Endothelial cell of umbilical vein (primary cell): Measurements from ENCODE around the gene ATG7. TPM values are rescaled to one million over a fixed set of nuclear protein-coding genes. Genes with fewer than 3 reads are reported as not detected.

ENCODE experiments used
- BruUV-seq: library from RNA; stranded (reverse); fragments of 400-500 nt; replicated peaks from 2 replicates; lab custom pipeline; 2021; lab: Mats Ljungman, UMichigan
- CTCF ChIA-PET: fragments of 300-600, 350-600 bp; sonication (Branson Sonifier 250); formaldehyde crosslinking; loops from one replicate; lab custom pipeline; 2021; ENCODE audit warnings: antibody characterized with exemption, inconsistent platforms; lab: Charles Lee
- POLR2A ChIA-PET: fragments of 300-600, 350-600 bp; sonication (Branson Sonifier 250); formaldehyde crosslinking; loops from one replicate; lab custom pipeline; 2021; ENCODE audit warnings: antibody characterized with exemption, inconsistent platforms; lab: Charles Lee
- DNase-seq: peaks from one replicate; pipeline ENCODE4 v3.0.0-alpha.2; 2011; ENCODE audit warnings: low read depth, low spot score
- FAIRE-seq: peaks from 2 replicates; lab custom pipeline; 2011; peaks lifted over from hg19 to GRCh38; lab: Jason Lieb, UNC
- H2AFZ ChIP-seq: 2 replicates; pipeline ENCODE4 v1.6.0; 2012; ENCODE audit warnings: low read depth, low read length, control low read depth, inconsistent platforms
- H3K27ac ChIP-seq: 2 replicates; pipeline ENCODE4 v1.5.1; 2011; ENCODE audit warnings: low read depth, mild to moderate bottlenecking, control low read depth, low read length, moderate library complexity; ENCODE audit not compliant: insufficient read depth
- H3K27me3 ChIP-seq, 2 experiments: 2 replicates each; pipeline versions ENCODE4 v1.6.0 to v1.6.1; 2011; ENCODE audit warnings: low read length in 2 of 2, mixed read lengths in 1 of 2; ENCODE audit not compliant: control insufficient read depth in 2 of 2, insufficient read depth in 2 of 2
- H3K36me3 ChIP-seq, 2 experiments: 2 replicates in 1 of 2; 3 replicates in 1 of 2; pipeline ENCODE4 v1.5.1; 2011; ENCODE audit warnings: low read length in 2 of 2, mild to moderate bottlenecking in 1 of 2, moderate library complexity in 1 of 2; ENCODE audit not compliant: control insufficient read depth in 2 of 2, insufficient read depth in 2 of 2; ENCODE audit errors: extremely low read depth in 1 of 2
- H3K4me1 ChIP-seq: 3 replicates; pipeline ENCODE4 v1.5.1; 2011; ENCODE audit warnings: mild to moderate bottlenecking, low read length; ENCODE audit not compliant: control insufficient read depth, insufficient read depth; ENCODE audit errors: extremely low read depth
- H3K4me2 ChIP-seq: 2 replicates; pipeline ENCODE4 v1.6.1; 2011; ENCODE audit warnings: low read length, control low read depth, mixed read lengths; ENCODE audit not compliant: insufficient read depth
- H3K4me3 ChIP-seq, 3 experiments: fragments of 200-600 bp in 1 of 3; sonication (generic), shearing (Covaris generic) in 1 of 3; replicated peaks in 1 of 3; 2 replicates each; pipeline ENCODE4 v1.5.1; 2011 to 2016; ENCODE audit warnings: control low read depth in 3 of 3, low read length in 3 of 3, mild to moderate bottlenecking in 2 of 3, inconsistent platforms in 1 of 3, low read depth in 1 of 3, moderate library complexity in 1 of 3; ENCODE audit not compliant: insufficient read depth in 1 of 3
- H3K79me2 ChIP-seq: 2 replicates; pipeline ENCODE4 v1.6.0; 2012; ENCODE audit warnings: low read length, inconsistent platforms; ENCODE audit not compliant: control insufficient read depth, insufficient read depth
- H3K9ac ChIP-seq: replicated peaks from 2 replicates; pipeline ENCODE3; 2011; ENCODE audit warnings: low read length, control low read depth; ENCODE audit not compliant: insufficient read depth; ENCODE audit errors: extremely low read depth
- H3K9me1 ChIP-seq: replicated peaks from 3 replicates; pipeline ENCODE4 v1.6.0; 2011; ENCODE audit warnings: mild to moderate bottlenecking, low read length; ENCODE audit not compliant: control insufficient read depth, insufficient read depth; ENCODE audit errors: extremely low read depth
- H3K9me3 ChIP-seq: replicated peaks from 2 replicates; pipeline ENCODE4 v1.5.1; 2012; ENCODE audit warnings: low read length, inconsistent platforms; ENCODE audit not compliant: control insufficient read depth, insufficient read depth
- H4K20me1 ChIP-seq: replicated peaks from 2 replicates; pipeline ENCODE3; 2011; ENCODE audit warnings: mild to moderate bottlenecking, low read length; ENCODE audit not compliant: control insufficient read depth, insufficient read depth; ENCODE audit errors: extremely low read depth
- EZH2 ChIP-seq: IDR thresholded peaks from 2 replicates; pipeline ENCODE4 v1.6.1; 2012; ENCODE audit warnings: borderline replicate concordance, low read depth, mild to moderate bottlenecking, moderate library complexity, low read length, inconsistent platforms; ENCODE audit not compliant: severe bottlenecking
- FOS ChIP-seq: IDR thresholded peaks from 2 replicates; pipeline ENCODE4 v1.6.1; 2011; ENCODE audit warnings: mild to moderate bottlenecking, low read length, moderate library complexity, borderline replicate concordance; ENCODE audit not compliant: insufficient read depth
- GATA2 ChIP-seq: IDR thresholded peaks from 2 replicates; pipeline ENCODE4 v1.7.0; 2011; ENCODE audit warnings: low read depth, mild to moderate bottlenecking, moderate library complexity, mixed read lengths, low read length; ENCODE audit not compliant: insufficient read length, insufficient read depth
- JUN ChIP-seq: IDR thresholded peaks from 2 replicates; pipeline ENCODE4 v1.6.1; 2011; ENCODE audit warnings: borderline replicate concordance, low read depth; ENCODE audit not compliant: insufficient read length, insufficient read depth
- POLR2A ChIP-seq: IDR thresholded peaks from 2 replicates; pipeline ENCODE4 v1.6.1; 2012; ENCODE audit warnings: low read depth, mild to moderate bottlenecking, control low read depth, low read length
- POLR2AphosphoS5 ChIP-seq: IDR thresholded peaks from 2 replicates; pipeline ENCODE4 v1.6.1; 2012; ENCODE audit warnings: low read depth, mild to moderate bottlenecking, control low read depth, low read length, moderate library complexity; ENCODE audit not compliant: insufficient read depth
- dilution Hi-C: fragments of 300-500 bp; cut with MboI; formaldehyde crosslinking; loops from one replicate; pipeline ENCODE4 v1.15.0; 2019; ENCODE audit warnings: low sequenced_read_pairs; ENCODE audit not compliant: extremely low pct_ligation_motif_present
- intact Hi-C: fragments of 100-400 bp; cut with micrococcal nuclease; formaldehyde crosslinking; loops from one replicate; pipeline ENCODE4 v1.10.0; 2022
- polyA plus RNA-seq, 4 experiments: library from polyadenylated mRNA; depleted of rRNA in 3 of 4; stranded (reverse) in 3 of 4; unstranded in 1 of 4; fragments of >200 nt; gene quantifications; 2 replicates each; pipeline versions ENCODE4 v1.2.1 to v1.2.3, GENCODE V29; 2011 to 2012; ENCODE audit warnings: missing spikeins in 1 of 4
- total RNA-seq: library from RNA; stranded (reverse); gene quantifications from 2 replicates; pipeline ENCODE4 v1.2.3, GENCODE V29; 2021
- TF ChIP-seq, protein P1 (sequence below): IDR thresholded peaks from 2 replicates; pipeline ENCODE4 v1.6.1; 2011; ENCODE audit not compliant: insufficient read depth, insufficient read length

Gene ATG7
- total and polyA plus RNA-seq, 2 donors (not counting 3 experiments of a cell fraction or from before 2014, with no cell fraction given) = 30.8 to 48.3 TPM

- FAIRE-seq (no peak), DNase-seq (no peak)
- intact Hi-C loops (no loop called here), dilution Hi-C loops (no loop called here)
- H4K20me1 ChIP-seq = no peaks in the 10 kb centered on the region
- H3K4me1 ChIP-seq = peaks cover 22% of the 10 kb centered on the region
- no peaks in the 10 kb centered on the region for H3K27me3 ChIP-seq
- no peak overlapping the region for H3K9ac ChIP-seq
- TF ChIP-seq POLR2AphosphoS5 (no peak), EZH2 (no peak), POLR2A (no peak), JUN (no peak), GATA2 (no peak)
- TF ChIP-seq, protein P1, sequence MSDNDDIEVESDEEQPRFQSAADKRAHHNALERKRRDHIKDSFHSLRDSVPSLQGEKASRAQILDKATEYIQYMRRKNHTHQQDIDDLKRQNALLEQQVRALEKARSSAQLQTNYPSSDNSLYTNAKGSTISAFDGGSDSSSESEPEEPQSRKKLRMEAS = no peak
- no peaks in the 10 kb centered on the region for H3K79me2 ChIP-seq
- no peak overlapping the region for H3K4me2 ChIP-seq
- no peak overlapping the region for H2AFZ ChIP-seq
- H3K4me3 ChIP-seq = no peak overlapping the region
- H3K36me3 ChIP-seq = peaks cover 3 to 15% of the 10 kb centered on the region in 2 experiments
- BruUV-seq = no TSS peak
- CTCF ChIA-PET = no interaction called here
- H3K27ac ChIP-seq = no peak overlapping the region
- H3K9me3 ChIP-seq = no peaks in the 10 kb centered on the region
- POLR2A ChIA-PET = no interaction called here
- H3K9me1 ChIP-seq = no peaks in the 10 kb centered on the region
Observed at GRCh38 chr3:11304175-11304574, 32.0 kb downstream of the ATG7 start.

GRCh38 chr3:11305509-11305908 is 33.3 kb downstream of the ATG7 start:
- ChIA-PET POLR2A (no interaction called here), CTCF (interaction anchor here (1.3 to 2.4 kb wide), 4 partner anchors 8 to 62 kb away, joined by 3 to 9 read pairs (median 4); no protein-coding TSS in a partner anchor)
- Histone ChIP-seq H3K4me3 (no peak overlapping the region), H3K27me3 (no peaks in the 10 kb centered on the region), H3K79me2 (no peaks in the 10 kb centered on the region), H3K9me3 (no peaks in the 10 kb centered on the region), H3K27ac (no peak overlapping the region), H3K9me1 (no peaks in the 10 kb centered on the region), H3K36me3 (peaks cover 6 to 16% of the 10 kb centered on the region in 2 experiments), H2AFZ (no peak overlapping the region), H3K4me1 (peaks cover 22% of the 10 kb centered on the region), H3K4me2 (no peak overlapping the region), H4K20me1 (no peaks in the 10 kb centered on the region), H3K9ac (no peak overlapping the region)
- BruUV-seq = no TSS peak
- FAIRE-seq (peak; percentile 42), DNase-seq (peak; percentile 36)
- TF ChIP-seq EZH2 (no peak), FOS (no peak), POLR2AphosphoS5 (no peak), POLR2A (no peak)
- TF ChIP-seq, protein P1 = no peak
- dilution Hi-C loops (no loop called here), intact Hi-C loops (no loop called here)
